DMS53 treated with DMSO at 0.1 percent for 48 hours (cell line): ENCODE data around the gene ADRM1.

ENCODE experiments used
- DNase-seq: peaks from one replicate; lab custom pipeline; 2025; ENCODE audit not compliant: unreplicated experiment; lab: John Stamatoyannopoulos, UW

The ADRM1 gene

GRCh38 chr20:62297449-62298227, 5.2 kb upstream of the ADRM1 start:
- DNase-seq: no peak

- DNase-seq: no peak
Measured at GRCh38 chr20:62298577-62299249, 4.1 kb upstream of the ADRM1 start.

- no peak for DNase-seq
Measured at GRCh38 chr20:62299666-62300236, 3.0 kb upstream of the ADRM1 start.

- no peak for DNase-seq
Measured at GRCh38 chr20:62300319-62300718, 2.5 kb upstream of the ADRM1 start.

- DNase-seq: no peak
Measured at GRCh38 chr20:62301111-62301668, 1.6 kb upstream of the ADRM1 start.

GRCh38 chr20:62301773-62302340, 940 bp upstream of the ADRM1 start:
- peak; percentile 91 for DNase-seq

GRCh38 chr20:62303062-62303339, 204 bp downstream of the ADRM1 start:
- DNase-seq: no peak

- DNase-seq: no peak
Measured at GRCh38 chr20:62303340-62304226, 786 bp downstream of the ADRM1 start.

- DNase-seq: no peak
Measured at GRCh38 chr20:62304331-62305148, 1.7 kb downstream of the ADRM1 start.

- no peak for DNase-seq
Measured at GRCh38 chr20:62305149-62305764, 2.5 kb downstream of the ADRM1 start.

- DNase-seq: no peak
Measured at GRCh38 chr20:62305765-62306413, 3.1 kb downstream of the ADRM1 start.

GRCh38 chr20:62306414-62307187, 3.8 kb downstream of the ADRM1 start:
- no peak for DNase-seq

- no peak for DNase-seq
Measured at GRCh38 chr20:62307226-62308101, 4.7 kb downstream of the ADRM1 start.

GRCh38 chr20:62308102-62308822, 5.5 kb downstream of the ADRM1 start:
- no peak for DNase-seq

- DNase-seq: no peak
Measured at GRCh38 chr20:62309198-62309944, 6.6 kb downstream of the ADRM1 start.
